Globus pallidus (tissue), 1 donor: ENCODE results near the gene CACNB1.

Experiments
- DNase-seq: peaks from one replicate; pipeline ENCODE4 v3.0.0-alpha.2; 2015; ENCODE audit warnings: low spot score

The CACNB1 gene

DNA sequence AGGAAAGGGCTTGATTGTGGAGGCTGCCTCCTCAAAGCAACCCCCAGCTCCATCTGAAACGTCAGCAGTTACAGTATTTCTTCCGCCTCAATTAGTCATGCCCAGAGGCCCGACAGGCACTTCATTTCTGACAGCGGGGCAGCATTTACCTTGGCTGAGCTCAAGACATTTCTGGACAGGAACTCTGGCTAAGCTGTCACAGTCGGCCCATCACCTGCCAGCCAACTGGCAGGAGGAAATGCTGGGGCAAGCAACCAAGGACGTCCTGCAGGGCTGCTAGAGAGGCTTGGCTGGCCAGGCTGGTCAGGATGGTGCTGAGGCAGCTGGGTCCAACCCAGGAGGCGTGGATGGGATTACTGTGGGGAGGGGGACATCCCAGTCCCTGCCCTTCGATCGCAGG is 73.8 kb downstream of the CACNB1 start:
- no peak for DNase-seq
